DMS53 treated with DMSO at 0.1 percent for 48 hours (cell line): ENCODE data around the gene PWWP2B.
"Not testable (repeated sequence)": the region's sequence is repeated elsewhere in the genome, so short reads cannot be mapped to it uniquely, and the experiment has no call there.

Source experiments
- DNase-seq: peaks from one replicate; lab custom pipeline; 2025; ENCODE audit not compliant: unreplicated experiment; lab: John Stamatoyannopoulos, UW

Gene PWWP2B

GRCh38 chr10:132430231-132430743, 33.3 kb downstream of the PWWP2B start:
- no peak for DNase-seq

DNA sequence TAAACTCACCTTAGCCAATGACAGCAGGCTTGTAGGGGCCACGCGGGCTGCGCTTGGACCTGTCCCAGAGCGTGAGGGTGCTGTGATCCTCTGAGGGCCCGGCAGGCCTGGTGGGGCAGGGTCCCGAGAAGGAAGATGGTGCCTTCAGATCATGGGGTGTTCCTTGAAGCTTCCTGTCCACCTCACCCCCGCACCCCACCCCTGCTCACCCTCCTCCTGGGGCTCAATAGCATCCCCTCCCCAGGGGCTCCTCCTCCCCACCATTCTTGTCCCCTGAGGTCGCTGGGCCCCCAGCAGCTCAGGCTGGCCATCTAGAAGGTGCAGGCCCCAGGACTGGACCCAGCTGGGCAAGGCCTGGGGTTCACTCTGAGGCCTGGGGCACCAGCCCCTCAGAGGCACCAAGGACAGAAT, 33.9 kb downstream of the PWWP2B start:
- no peak for DNase-seq

- no peak for DNase-seq
Observed at GRCh38 chr10:132431537-132432175, 34.7 kb downstream of the PWWP2B start.

- DNase-seq = no peak
Observed at GRCh38 chr10:132432176-132432540, 35.2 kb downstream of the PWWP2B start.

DNA sequence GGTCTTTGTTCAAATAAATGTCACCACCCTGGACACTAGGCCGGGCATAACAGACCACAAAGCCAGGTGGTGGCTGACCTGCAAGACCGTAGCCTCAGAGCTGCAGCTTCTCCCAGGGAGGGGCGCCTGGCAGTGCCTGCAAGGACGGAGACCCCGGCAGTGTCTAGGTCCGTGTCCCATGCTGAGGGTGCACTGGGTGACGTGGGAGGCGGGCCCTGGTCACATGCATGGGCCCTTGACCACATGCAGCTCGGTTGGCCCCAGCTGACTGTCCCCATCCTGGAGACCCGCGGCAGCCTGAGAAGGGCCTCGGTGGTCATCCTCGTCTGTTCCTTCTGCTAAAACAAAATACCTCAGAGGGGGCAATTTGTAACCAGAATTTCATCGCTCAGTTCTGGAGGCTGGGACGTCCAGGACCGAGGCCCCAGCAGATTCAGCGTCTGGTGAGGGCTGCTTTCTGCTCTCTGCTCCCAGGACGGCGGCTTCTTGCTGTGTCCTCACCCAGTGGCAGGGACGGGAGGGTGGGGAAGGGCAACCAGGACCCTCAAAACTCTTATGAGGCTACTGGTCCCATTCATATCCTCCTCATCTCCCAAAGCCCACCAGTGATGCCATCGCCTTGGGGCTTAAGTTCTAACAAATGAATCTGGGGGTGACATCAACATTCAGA, 36.8 kb downstream of the PWWP2B start:
- DNase-seq = no peak

GRCh38 chr10:132434405-132435005, 37.5 kb downstream of the PWWP2B start:
- peak; percentile 8 for DNase-seq

GRCh38 chr10:132435320-132435719, 38.3 kb downstream of the PWWP2B start:
- not testable (repeated sequence) for DNase-seq

DNA sequence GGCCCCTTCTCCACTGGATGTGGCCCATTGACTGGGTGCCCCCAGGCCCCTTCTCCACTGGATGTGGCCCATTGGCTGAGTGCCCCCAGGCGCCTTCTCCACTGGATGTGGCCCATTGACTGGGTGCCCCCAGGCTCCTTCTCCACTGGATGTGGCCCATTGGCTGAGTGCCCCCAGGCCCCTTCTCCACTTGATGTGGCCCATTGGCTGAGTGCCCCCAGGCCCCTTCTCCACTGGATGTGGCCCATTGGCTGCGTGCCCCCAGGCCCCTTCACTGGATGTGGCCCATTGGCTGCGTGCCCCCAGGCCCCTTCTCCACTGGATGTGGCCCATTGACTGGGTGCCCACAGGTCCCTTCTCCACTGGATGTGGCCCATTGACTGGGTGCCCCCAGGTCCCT, 39.1 kb downstream of the PWWP2B start:
- not testable (repeated sequence) for DNase-seq

DNA sequence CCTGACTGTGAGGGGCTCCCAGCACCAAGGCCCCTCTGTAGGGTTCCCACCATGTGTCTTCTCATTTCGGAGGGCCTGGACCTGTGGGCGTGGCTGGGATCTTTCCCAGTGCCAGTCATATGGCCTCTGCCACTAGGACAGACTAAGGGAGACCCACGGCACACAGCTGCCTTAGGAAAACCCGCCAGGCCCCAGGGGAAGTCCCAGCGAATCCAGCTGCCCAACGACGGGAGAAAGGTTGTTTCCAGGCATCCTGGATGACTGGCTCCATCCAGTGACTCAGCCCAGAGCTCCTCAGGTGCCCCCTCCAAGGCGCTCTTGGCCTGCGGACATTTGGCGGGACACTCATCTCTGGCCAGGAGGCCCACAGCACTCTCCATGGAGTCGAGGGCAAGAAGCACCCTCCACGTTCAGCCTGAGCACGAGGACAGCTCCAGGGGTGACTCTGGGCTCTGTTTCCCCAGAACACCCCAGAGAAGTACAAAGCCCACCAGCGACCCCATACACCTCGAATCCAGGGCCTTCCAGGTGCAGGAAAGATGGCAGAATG, 39.9 kb downstream of the PWWP2B start:
- no peak for DNase-seq

DNA sequence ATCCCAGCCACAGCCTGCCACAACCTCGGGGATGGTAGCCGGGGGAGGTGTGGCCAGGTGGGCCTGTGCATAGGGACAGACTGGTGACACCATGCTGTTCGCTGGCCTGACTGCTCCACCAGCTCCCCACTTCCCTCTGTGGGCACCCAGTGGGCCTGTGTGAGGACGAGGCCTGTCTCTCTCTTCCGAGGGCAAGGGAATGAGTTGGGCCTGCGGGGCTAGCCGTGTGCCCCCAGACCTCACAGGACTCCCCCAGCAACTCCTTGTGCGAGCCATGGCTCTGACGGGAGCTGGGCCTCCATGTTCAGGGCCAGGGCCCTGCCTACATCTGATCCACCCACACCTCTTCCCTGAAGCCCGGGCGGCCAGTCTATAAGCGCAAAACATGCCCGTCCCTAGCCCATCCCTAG, 40.5 kb downstream of the PWWP2B start:
- no peak for DNase-seq

DNA sequence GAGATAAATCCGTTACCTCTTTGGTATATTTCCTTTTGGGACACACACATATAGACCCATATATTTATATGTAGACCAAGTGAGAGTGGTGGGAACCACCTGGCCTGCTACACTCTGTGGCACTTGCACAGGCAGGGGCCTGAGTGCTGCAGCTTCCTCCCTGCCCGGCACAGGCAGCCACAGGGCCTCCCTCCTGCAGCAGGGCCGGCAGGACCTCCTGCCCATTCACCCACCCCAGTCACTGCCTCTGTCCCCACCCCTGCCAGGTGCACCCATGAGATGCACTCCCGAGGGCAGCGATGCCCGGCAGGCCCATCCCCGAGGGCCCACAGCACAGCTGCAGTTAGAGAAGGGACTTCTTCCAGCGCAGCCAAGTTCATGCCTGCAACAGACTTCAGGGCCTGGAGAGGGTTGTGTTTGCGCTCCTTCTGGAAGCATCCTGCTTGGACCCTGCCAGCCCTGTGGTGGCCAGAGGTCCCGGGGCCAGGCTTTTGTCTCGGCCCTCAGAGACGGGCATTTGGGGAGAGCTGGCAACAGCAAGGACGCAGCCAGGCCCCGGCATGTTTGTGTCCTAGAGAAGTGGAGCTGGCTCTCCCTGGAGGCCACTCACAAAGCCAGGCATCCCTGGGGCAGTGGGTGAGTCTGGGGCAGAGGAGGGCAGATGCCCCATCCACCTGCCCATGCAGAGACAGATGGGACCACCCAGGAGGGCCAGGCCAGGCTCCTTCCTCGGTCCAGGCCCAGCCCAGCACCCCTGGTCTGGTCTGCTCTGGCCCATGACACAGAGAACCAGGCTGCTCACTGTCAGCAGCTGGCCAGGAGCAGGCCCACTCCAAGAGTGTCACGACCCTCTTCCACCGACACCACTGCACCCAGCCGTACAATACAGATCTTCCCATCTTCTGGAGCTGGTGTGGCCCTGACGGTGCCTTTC, 41.4 kb downstream of the PWWP2B start:
- no peak for DNase-seq

GRCh38 chr10:132439025-132439388, 42.0 kb downstream of the PWWP2B start:
- no peak for DNase-seq

DNA sequence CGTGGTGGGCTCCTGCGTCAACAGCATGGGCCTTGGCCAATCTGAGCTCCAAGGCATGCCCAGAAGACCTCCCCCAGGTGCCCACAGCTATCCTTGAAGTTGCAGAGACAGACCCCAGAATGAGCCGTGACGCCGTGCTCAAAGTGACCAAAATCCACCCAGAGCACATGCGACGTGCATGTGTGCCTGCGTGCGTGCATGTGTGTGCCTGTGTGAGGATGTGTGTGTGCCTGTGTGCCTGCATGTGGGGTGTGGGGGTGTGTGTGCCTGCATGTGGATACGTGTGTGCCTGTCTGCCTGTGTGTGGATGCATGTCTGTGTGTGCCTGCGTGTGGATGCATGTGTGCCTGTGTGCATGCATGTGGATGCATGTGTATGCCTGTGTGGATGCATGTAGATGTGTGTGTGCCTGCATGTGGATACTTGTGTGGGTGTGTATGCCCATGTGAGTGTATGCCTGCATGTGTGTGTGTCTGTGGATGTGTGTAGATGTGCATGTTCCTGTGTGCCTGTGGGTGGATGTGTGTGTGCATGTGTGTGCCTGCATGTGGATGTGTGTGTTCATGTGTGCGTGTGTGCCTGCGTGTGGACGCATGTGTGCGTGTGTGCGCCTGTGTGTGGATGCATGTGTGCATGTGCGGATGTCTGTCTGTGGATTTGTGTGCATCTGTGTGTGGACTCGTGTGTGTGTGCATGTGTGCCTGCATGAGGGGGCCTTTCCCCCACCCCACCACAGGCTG, 42.6 kb downstream of the PWWP2B start:
- DNase-seq = no peak

DNA sequence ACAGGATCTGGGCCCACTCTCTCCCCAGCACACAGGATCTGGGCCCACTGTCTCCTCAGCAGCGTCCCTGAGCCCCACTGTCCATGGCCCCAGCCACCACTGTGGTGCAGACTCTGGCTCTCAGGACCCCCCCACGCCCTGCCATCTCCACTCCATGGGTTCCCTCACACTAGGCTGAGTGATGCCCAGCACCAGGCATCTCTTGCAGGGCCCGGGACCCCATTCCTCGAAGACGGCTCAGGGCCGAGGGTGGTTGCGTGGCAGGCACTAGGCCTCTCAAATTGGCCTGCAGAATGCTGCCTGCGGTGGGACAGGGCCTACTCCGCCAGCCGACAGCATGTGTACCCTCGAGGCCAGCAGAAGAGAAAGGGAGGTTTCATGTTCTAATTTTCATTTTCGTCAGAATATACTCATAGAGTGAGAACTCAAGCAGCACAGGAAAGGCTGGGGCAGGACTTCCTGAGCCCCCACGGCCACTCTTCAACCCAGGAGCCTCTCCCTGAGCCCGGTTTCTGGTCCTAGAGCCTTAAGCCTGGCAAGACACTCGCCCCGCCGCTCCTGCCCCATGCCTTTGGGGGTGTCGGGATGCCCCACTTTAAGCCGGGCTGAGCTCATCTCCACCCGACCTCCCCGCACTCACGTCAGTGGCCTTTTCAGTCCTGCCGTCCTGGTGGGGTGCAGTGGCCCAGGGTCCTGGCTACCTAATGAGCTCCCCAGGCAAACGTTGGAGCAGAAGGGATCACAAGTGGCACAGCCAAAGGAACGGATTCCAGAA, 44.0 kb downstream of the PWWP2B start:
- no peak for DNase-seq

- DNase-seq = no peak
Observed at GRCh38 chr10:132441818-132442524, 45.0 kb downstream of the PWWP2B start.

- no peak for DNase-seq
Observed at GRCh38 chr10:132442636-132443035, 45.6 kb downstream of the PWWP2B start.

GRCh38 chr10:132443605-132443982, 46.6 kb downstream of the PWWP2B start:
- no peak for DNase-seq

GRCh38 chr10:132443983-132444876, 47.2 kb downstream of the PWWP2B start:
- no peak for DNase-seq
